T-helper 9 cell (primary cell): ENCODE measurements around the gene TMEM209.

Experiments
- DNase-seq: peaks from one replicate; pipeline ENCODE4 v3.0.0-alpha.2; 2020

The TMEM209 gene

GRCh38 chr7:130123501-130123900, 81.7 kb downstream of the TMEM209 start:
- no peak for DNase-seq

DNA sequence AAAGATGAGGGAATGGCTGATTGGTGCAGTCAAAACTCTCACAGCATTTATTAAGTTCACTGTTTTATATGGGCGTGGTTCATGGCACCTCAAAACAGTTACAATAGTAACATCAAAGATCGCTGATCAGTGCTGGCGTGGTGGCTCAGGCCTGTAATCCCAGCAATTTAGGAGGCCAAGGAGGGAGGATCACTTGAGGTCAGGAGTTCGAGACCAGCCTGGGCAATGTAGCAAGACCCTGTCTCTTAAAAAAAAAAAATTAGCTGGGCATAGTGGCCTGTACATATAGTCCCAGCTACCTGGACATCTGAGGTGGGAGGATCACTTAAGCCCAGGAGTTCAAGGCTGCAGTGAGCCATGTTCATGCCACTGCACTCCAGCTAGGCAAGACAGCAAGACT, 86.4 kb downstream of the TMEM209 start:
- DNase-seq, result no peak

DNA sequence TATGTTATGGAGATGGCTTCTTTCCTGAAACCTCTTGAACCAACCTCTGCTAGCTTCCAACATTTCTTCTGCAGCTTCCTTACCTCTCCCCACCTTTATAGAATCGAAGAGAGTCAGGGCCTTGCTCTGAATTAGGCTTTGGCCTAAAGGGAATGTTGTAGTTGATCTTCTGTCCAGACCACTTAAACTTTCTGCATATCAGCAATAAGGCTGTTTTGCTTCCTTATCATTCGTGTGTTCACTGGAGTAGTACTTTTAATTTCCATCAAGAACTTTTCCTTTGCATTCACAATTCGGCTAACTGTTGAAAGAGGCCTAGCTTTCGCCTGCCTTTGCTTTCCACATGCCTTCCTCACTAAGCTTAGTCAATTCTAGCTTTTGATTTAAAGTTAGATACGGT, 86.9 kb downstream of the TMEM209 start:
- no peak for DNase-seq

DNA sequence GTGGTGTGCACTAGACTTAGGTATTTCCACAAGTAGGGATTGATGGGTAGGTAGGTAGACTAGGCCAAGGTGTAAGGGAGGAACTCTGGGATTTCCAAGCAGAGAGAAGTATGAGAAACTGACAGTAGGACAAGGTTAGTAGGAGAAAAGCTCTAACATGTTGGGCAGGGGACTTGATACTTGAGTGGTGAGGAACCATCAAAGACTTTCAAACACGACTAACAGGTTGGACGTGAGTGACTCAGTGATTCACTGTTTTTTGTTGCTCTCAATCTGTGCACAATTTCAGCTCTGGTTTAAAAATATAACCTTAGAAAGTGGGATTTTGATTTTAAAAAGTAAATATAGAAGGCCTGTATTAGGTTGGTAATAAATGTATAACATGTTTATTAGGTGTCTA, 90.4 kb downstream of the TMEM209 start:
- no peak for DNase-seq
